ENCODE results near the gene PTGFRN.
"Not testable (repeated sequence)": the region's sequence is repeated elsewhere in the genome, so short reads cannot be mapped to it uniquely, and the experiment has no call there.

Gene PTGFRN

DNA sequence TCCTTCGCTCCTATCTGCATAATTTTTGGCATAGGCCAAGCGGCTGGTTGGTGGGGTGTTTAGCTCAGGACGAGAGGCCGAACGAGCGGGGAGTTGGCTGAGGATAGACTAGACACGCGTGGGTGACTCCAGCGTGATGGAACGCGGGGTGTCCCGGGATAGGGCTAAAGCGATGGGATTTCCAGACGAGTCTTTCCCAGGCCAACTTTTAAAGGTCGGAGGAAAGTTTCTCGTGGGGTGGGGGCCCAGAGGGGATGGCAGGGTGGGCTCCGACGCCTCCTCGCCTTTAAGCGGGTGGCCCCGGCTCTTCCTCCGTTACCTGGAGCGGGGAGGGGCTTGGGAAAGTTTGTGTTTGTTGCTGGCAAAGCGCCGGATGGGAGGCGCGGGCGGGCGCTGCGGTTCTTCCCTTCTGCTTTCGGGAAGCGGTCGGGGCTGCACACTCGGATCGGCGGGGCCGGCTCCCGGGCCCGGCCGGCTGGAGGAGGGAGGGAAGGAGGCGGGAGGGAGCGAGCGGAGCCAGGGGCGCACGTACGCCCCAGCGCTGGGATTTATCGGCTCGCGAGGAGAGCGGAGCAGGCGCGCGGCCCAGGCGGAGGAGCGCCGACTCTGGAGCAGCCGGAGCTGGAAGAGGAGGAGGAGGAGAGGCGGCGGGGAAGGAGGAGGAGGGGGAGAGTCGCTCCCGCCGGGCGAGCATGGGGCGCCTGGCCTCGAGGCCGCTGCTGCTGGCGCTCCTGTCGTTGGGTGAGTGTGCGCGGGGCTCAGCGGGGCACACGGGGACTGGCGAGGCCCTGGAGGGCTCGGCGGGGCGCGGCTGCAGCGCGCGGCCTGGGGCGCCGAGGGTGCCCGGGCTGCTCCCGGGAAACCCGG is at the start of gene PTGFRN:
TSS of gene PTGFRN (plus strand) at position 405 of the 867 bp plus-strand sequence. CDS start at position 693, 288 bp downstream.
- peak in 2 of 3 experiments; percentile 83 to 84 for DNase-seq

DNA sequence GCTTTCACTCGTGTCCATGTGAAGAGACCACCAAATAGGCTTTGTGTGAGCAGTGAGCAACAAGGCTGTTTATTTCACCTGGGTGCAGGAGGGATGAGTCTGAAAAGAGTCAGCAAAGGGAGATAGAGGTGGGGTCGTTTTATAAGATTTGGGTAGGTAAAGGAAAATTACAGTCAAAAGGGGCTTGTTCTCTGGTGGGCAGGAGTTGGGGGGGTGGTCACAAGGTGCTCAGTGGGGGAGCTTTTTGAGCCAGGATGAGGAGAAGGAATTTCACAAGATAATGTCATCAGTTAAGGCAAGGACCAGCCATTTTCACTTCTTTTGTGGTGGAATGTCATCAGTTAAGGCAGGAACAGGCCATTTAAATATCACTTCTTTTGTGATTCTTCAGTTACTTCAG is 49.5 kb upstream of the PTGFRN start:
- not testable (repeated sequence) for DNase-seq

- no peak for DNase-seq
These were observed 48.6 kb upstream of the PTGFRN start for GRCh38 chr1:116861137-116861536.

DNA sequence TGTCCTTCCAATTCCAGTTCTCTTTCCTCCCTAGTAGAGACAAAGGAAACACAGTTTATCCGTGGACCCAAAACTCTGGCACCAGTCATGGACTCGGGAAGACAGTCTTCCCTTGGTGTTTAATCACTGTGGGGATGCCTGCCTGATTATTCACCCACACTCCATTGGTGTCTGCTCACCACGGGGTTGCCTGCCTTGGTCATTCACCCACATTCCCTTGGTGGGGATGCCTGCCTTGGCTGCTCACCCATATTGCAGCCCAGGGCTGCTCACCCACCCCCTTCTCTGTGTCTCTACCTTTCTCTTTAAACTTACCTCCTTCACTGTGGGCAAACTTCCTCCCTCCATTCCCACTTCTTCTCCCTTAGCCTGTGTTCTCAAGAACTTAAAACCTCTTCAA is 46.7 kb upstream of the PTGFRN start:
- DNase-seq: not testable (repeated sequence)

DNA sequence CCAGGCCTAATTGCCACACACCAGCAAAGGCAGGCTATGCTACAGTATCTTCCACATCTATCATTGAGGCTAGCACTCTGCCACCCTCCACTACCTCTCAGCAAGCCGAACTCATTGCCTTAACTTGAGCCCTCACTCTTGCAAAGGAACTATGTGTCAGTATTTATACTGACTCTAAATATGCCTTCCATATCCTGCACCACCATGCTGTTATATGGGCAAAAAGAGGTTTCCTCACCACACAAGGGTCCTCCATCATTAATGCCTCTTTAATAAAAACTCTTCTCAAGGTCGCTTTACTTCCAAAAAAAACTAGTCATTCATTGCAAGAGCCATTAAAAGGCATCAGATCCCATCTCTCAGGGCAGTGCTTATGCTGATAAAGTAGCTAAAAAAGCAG is 43.2 kb upstream of the PTGFRN start:
- not testable (repeated sequence) for DNase-seq

- DNase-seq: no peak
These were observed 41.3 kb upstream of the PTGFRN start for GRCh38 chr1:116868385-116868784.

DNA sequence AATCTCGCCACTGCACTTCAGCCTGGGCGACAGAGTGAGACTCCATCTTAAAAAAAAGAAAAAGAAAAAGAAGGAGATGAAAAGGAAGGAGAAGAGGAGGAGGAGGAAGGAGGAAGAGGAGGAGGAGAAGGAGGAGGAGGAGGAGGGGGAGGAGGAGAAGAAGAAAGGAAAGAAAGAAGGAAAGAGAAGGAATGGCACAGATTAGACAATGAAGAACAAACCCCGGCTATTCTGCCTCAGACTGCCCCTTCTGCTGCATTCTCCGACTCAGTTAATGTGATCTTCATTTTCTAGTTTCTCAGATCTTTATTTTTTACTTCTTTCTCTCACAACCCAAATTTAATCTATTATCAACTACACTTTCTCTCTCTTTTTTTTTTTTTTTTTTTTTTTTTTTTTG is 40.1 kb upstream of the PTGFRN start:
- DNase-seq: no peak

- no peak for DNase-seq
These were observed 39.4 kb upstream of the PTGFRN start for GRCh38 chr1:116870300-116870699.

GRCh38 chr1:116871779-116872146 is 38.0 kb upstream of the PTGFRN start:
- DNase-seq: no peak

- DNase-seq: peak in 2 of 3 experiments; percentile 15 to 27
These were observed 35.9 kb upstream of the PTGFRN start for GRCh38 chr1:116873680-116874271.

GRCh38 chr1:116874733-116875249 is 34.9 kb upstream of the PTGFRN start:
- DNase-seq: no peak

DNA sequence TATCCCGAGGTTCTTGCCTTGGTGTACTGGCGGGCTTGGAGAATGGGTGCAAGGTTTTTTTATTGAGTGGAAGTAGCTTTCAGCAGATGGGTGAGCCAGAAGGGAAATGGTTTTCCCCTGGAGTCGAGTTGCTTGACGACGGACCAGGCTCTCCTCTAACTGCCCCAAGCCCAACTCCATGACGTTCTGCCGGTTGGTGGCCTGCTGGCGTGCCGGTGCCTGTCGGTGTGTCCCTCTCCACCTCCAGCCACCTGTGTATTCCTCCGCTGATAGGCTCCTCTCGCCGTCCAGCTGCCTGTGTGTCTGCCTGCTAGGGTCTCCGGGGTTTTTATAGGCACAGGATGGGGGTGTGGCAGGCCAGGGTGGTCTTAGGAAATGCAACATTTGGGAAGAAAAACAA is 34.3 kb upstream of the PTGFRN start:
- DNase-seq: no peak

DNA sequence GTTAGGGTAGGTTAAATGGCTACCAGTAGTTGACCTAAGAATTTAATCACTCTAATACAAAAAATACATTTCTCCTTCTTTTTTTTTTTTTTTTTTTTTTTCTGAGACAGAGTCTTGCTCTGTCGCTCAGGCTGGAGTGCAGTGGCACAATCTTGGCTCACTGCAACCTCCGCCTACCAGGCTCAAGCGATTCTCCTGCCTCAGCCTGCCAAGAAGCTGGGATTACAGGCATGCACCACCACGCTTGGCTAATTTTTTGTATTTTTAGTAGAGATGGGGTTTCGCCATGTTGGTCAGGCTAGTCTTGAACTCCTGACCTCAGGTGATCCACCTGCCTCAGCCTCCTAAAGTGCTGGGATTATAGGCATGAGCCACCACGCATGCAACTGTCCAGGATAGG is 33.8 kb upstream of the PTGFRN start:
- DNase-seq: not testable (repeated sequence)

DNA sequence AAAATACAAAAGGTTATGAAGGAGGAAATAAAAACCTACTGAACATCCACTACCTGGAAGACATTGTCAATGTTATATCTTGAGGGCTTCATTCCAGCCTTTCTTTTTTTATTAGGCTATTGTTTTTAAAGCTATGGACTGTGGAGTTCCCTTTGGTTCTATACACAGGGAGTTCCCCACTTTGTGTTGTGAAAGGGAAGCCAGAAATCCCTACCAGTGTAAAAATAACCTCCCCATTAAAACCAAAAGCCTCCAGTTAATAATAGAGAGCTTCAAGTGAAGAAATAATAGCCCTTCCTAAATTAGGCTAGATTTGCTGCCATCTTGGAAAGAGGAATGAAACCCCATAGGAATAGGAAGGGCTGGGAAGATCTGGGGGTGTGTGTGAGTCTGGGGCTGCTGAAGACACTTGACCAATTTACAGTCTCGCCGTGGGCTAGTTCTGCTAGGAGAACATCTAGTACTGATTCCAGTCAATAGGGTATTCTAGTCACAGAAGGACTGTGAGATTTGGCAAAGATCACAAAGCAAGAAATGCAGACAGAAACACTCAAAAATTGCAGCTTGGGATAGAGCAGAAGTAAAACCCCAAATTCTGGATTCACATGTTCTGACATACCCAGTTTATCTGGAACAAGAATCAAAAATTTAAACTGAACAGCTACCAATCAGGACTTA is 32.4 kb upstream of the PTGFRN start:
- DNase-seq: peak in 1 of 3 experiments; percentile 44

DNA sequence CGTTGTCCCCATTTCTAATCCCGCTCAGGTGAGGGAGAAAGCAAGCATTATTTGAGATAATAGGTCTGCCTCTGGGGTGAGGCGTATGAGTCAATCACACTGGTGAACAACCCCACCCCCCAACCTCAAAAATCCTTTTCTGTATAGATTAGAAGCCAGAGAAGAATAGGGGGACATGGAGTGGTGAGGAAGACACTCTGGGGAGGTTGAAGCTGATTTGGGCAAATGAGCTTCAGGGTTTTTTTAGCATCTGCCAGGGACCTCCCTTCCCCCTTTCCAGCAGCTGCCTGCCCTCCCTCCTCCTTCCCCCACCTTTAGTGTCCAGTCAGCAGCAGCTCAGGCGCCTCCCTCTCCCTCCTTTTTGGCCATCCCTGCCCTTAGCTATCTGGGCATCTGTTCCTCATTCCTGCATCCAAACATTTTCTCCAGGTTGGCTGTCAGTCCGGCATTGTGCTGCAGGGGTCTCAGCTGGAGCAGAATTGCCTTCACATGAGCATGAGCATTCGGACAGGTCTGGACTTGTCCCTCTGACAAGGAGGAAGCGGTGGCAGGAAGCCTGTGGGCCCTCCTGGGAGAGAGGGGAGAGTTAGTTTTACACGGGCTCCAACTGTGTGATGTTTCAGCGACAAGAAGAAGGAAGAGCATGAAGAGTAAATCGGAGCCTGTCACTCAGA is 30.8 kb upstream of the PTGFRN start:
- DNase-seq: peak; percentile 72 to 95 (median 82)

DNA sequence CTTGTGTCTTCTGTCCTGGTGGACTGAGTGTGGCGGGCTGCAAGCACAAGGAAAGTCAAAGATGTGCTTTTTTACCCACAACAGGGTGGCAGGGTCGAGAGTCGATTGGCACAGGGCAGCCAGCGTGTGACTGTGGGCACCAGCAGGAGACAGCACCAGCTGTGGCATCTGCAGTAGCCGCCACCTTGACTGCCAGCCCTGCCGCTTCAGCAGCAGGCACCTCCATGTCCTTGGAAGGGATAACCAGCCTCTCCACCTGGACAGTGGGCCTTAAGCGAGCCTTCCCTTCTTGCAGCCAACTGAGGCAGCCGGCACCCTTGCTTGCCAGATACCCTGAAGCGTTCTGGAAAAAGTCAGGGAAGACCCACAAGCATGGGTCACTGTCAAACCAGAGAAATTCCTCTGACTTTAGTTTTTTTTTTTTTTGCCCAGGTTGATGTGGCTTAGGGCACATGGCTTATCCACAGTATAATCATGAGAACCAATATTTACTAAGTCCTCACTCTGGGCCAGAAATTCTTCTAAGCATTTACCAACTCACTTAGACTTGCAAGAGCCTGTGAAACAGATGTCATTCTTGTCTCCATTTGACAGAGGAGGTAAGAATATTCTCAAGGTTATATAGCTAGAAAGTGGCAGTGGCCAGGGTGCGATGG is 30.1 kb upstream of the PTGFRN start:
- peak in 1 of 3 experiments; percentile 52 for DNase-seq

GRCh38 chr1:116880917-116881316 is 28.8 kb upstream of the PTGFRN start:
- DNase-seq: no peak

DNA sequence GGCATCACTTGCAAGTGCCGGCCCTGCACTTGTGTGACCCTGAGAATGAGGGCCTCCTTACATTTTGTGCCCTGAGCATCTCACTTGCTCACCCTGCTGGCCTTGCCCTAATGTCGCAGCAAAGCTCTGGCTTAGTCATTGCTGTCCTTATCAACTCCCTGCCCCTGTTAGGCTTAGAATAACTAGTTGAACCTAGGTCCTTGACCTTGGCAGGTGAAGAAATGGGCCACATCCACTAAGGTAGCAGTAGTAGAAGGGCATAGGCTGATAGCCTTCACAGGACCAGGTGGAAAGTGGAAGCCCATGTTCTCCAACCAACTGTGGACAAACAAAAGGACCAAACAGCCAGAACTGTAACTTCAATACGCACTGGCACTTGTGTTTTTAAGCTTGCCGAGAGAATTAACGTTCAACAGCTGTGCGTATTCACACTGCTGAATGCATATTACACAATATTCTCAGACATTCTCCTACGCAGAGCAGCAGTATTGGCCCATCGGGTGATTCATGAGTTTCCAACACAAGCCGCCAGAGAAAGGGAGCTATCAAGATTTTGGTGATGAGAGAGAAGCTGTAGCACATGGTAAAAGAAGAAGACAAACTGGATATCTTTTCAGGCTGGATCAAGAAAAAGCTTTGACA is 27.7 kb upstream of the PTGFRN start:
- peak in 1 of 3 experiments; percentile 12 for DNase-seq

DNA sequence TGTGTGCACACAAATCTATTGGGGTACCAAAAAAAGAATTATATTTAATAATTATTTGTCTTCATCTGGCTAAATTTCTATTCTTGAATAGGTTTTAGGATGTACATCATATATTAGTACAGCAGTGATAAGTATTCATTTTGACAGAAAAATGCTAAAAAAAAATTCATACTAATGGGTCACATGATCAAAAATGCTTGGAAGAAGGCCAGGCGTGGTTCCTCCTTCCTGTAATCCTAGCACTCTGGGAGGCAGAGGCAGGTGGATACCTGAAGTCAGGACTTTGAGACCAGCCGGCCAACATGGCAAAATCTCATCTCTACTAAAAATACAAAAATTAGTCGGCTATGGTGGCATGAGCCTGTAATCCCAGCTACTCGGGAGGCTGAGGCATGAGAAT is 26.9 kb upstream of the PTGFRN start:
- no peak for DNase-seq

- no peak for DNase-seq
These were observed 23.3 kb upstream of the PTGFRN start for GRCh38 chr1:116886291-116886878.

DNA sequence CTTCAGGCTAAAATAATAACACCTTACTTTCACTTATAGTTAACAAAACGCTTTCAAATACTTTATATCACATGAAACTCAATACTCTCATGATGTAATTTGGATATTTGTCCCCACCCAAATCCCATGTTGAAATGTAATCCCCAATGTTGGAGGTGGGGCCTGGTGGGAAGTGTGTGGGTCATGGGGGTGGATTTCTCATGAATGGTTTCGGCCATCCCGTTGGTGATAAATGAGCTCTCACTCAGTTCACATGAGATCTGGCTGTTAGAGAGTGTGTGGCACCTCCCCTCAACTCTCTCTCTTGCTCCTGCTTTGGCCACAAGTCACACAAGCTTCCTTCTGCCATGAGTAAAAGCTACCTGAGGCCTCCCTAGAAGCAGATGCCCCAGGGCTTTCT is 22.5 kb upstream of the PTGFRN start:
- DNase-seq: no peak
